HG03066 (cell line): ENCODE results near the gene LCE3A.
"Not testable (repeated sequence)": the region's sequence is repeated elsewhere in the genome, so short reads cannot be mapped to it uniquely, and the experiment has no call there.

Experiments
- ATAC-seq: cut with Tn5 transposase; IDR thresholded peaks from one replicate; pipeline ENCODE4 v1.9.1; 2021; ENCODE audit warnings: low read depth; ENCODE audit not compliant: unreplicated experiment

Gene LCE3A, protein sequence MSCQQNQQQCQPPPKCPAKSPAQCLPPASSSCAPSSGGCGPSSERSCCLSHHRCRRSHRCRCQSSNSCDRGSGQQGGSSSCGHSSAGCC

DNA sequence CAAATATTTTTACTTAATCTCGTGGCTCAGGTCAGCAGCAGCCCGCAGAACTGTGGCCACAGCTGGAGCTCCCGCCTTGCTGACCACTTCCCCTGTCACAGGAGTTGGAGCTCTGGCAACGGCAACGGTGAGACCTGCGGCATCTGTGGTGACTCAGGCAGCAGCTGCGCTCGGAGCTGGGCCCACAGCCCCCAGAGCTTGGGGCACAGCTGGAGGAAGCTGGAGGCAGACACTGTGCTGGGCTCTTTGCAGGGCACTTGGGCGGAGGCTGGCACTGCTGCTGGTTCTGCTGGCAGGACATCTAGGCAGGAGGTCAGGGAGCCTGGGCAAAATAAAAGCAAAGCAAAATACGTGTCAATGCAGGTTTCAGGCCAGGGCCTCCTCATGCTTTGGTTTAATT is at the start of gene LCE3A:
Gene LCE3A, minus strand, starts transcription at position 301 of the 400 bp plus-strand sequence. Its CDS starts 0 bp downstream, at position 301.
- ATAC-seq = no peak

DNA sequence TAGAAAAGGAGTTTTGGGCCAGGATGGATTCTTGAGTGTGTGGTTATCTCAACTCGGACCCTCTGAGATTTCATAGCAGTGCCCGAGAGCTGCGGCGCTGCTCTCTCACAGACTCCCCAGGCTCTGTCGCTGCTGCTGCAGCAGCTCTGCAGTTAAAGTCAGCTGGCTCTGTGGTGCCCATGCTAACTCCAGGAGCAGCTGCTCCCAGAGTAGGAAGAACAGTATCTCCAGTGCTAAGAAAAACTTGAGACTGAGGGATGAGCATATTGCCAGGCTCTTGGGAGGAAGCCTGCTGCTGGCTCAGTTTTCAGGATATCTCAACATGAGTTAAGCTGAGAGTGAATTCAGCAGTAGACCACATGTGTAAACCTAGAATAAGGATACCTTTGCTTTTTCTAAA is 44.7 kb upstream of the LCE3A start:
- no peak for ATAC-seq

DNA sequence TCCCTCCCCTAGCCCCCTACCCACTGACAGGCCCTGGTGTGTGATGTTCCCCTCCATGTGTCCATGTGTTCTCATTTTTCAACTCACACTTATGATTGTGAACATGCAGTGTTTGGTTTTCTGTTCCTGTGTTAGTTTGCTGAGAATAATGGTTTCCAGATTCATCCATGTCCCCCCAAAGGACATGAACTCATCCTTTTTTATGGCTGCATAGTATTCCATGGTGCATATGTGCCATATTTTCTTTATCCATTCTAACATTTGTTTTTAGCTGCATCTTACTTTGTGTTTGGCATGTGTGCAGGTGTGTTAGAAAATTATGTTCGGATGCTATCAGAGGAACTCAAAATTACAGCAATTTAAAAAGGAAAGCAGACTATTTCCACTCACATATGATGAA is 43.3 kb upstream of the LCE3A start:
- ATAC-seq = not testable (repeated sequence)

DNA sequence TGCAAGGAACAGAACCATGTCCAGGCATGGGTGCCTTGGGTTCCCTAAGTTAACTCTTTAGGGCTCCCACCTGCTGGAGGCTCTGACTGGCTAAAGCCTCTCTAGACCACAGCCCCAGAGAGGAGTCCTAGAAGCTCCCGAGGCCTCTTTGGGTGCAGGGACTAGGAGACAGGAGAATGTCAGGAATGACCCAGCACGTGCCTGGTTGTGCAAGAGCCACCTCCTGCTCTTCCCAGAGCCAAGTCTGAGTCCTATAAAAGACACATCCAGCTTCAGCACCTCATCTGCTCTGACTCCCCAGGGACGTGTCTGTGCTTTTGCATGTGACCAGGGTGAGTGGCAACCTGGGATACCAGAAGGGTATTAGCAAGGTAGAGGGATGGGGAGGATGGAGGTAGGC is 40.2 kb upstream of the LCE3A start, which contains the start of gene LCE2D:
Gene LCE2D, plus strand, starts transcription at position 283 of the 400 bp plus-strand sequence. CDS start 726 bp downstream, outside the sequence.
- no peak for ATAC-seq

DNA sequence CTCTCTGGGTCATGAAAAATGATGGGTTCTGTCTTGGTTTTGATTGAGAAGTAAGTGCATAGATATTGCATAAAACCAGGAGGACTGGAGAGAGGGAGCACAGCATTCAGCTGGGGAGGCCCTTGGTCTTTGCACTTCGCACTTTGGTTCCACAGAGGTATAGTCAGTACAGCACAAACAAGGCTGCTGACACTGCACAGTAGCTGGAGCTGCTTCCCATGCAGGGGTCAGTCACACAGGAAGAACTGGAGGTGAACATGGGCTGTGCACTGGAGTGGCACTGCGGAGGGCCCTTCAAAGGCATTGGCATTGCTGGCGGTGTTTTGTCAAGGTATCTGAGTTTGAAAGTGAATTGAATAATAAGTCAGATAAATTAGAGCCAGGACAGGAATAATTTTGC is 35.7 kb upstream of the LCE3A start:
- ATAC-seq = no peak

DNA sequence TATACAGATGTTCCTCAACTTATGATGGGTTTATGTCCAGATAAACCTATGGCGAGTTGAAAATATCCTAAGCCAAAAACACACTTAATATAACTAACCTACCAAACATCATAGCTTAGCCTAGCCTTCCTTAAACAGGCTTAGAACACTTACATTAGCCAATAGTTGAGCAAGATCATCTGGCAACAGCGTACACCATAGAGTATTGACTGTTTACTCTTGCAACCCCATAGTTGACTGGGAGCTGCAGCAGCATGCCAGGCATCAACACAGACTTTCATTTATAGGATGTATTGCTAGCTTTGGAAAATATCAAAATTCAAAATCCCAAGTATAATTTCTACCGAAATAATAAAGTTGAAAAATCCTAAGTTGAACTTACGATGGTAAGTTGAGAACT is 34.8 kb upstream of the LCE3A start:
- ATAC-seq = no peak

DNA sequence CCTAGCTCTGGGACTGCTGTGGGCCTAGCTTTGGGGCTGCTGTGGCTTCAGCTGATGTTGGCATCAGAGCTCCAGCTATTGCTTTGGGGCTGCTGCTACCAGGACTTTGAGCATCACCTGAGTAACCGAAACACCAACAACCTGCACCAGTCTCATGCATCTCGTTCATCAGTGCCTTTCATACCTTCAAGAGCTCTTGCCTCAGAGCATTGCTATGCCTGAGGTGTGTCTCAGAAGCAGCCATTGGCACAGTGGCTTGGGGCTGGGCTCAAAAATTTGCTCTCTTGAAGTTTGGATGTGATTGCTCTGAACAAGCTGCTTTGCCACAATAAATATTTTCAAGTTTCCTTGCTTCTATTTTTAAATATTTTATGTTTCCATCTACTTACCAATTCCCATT is 33.6 kb upstream of the LCE3A start:
- no peak for ATAC-seq

DNA sequence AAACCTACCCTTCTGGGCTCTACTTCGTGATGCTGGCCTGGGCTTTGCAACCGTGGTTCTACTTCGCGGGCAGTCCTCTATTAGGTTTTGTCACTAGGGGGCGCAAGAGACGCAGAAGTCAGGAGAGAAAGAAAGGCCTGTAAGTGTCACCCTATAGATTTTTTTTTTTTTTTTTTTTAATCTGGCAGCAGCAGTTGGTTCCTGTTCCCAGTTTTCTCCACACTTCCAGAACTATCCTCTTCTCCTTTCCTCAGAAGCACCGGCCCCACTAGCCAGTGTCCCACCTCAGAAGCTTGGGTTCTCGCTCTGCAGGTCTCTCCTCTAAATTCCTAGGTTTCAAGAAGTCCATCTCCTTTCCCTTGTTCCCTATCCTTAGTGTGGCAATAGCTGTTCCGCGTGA is 31.2 kb upstream of the LCE3A start:
- ATAC-seq = no peak

DNA sequence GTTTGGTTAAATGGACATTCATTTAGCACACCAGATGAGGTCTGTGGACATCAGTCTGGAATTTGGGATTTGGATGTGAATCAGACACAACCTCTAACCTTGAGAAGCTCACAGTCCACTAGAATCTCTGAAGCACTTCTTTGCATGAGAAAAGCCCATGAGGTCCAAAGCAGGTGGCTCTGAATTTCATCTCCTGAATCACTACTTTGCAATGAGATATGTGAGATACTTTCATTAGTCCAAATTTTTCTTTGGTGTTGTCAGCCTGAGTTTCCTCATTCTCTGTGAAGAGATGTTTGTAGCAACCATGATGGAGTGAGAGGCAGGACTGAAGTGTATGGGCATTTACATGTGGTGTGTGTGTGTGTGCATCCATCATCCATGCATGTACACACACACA is 23.8 kb upstream of the LCE3A start:
- no peak for ATAC-seq

DNA sequence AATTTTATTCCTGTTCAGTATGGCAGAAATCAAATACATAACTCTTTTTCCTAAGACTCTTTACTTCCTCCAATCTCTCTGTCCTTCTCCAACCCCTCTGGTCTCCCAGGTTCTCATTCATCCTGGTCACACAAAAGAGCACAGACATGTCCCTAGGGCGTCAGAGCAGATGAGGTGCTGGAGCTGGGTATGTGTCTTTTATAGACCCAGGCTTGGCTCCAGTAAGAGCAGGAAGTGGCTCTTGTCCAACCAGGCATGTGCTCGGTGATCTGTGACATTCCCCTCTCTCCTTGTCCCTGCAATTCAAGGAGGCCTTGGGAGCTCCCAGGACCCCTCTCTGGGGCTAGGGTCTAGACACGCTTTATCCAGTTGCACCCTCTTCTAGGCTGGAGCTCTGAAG is 22.2 kb upstream of the LCE3A start:
- no peak for ATAC-seq

DNA sequence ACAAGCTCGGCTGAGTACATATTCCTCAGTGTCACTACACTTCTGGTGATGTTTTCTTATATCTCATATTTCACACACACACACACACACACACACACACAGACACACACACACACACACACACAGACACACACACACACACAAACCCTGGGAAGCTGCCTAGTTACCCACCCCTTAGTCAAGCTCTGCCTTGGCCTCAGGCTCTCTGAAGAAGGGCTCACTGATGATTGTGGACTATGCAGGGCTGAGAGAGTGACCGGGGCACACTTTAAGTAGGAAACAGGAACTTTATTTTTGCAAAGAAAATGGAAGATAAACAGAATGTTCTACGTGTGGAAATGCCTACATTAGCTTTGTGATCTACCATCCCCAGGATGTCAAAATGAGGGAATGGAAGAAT is 21.0 kb upstream of the LCE3A start:
- ATAC-seq = no peak

DNA sequence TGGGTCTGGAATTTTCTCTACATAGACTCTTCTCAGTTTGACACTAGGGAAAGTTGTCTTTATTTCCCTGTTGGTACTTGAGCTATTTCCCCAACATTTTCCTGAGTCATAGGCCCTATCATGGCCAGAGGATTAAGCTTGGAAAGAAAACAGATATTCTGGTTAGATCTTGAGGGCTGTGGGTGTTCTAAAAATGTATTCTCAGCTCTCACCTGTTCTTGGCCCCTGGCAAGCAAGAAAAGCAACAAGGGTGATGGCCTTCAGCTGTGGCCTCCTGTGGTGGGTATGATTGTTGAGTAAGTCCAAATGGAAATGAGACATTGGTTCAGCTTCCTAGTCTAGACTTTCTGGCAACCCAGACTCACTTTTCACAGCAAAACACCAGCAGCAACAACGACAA is 17.4 kb upstream of the LCE3A start:
- no peak for ATAC-seq

DNA sequence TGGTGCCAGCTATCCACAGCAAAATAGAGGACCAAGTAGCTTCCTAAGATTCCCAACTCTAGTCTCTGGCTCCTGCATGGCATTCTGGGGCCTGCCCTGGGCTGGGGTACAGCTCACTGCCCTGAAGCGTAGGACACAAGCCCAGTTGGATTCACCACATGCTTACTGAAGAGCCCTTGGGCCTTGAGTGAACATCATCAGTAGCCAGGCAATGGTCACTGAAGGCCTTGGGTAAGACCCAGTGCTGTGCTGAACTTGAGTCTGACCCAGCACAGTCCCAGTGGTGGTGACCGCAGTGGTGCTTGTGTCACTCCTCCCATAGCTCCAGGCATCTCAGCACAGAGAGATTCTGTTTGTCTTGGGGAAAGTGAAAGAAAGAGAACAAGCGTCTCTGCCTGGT is 7.7 kb upstream of the LCE3A start:
- no peak for ATAC-seq

DNA sequence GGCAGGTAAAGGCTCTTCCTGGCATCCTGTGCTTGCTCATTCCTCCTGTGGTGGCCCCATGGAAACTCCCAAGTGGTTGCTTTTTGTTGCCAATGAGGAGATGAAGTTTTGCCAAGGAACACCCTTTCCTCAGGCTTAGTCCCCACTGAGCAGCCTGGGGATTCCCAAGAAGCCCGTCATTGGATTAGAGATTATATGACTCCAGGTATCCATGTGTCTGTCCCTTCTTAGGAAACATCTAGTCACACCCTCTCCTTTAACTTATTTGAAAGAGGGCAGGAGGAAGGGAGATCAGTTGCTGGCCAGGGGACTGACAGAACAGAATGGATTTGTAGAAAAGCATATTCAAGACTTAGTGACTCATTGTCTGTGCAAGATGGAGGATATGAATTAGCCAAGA is 3.8 kb upstream of the LCE3A start:
- ATAC-seq = no peak

DNA sequence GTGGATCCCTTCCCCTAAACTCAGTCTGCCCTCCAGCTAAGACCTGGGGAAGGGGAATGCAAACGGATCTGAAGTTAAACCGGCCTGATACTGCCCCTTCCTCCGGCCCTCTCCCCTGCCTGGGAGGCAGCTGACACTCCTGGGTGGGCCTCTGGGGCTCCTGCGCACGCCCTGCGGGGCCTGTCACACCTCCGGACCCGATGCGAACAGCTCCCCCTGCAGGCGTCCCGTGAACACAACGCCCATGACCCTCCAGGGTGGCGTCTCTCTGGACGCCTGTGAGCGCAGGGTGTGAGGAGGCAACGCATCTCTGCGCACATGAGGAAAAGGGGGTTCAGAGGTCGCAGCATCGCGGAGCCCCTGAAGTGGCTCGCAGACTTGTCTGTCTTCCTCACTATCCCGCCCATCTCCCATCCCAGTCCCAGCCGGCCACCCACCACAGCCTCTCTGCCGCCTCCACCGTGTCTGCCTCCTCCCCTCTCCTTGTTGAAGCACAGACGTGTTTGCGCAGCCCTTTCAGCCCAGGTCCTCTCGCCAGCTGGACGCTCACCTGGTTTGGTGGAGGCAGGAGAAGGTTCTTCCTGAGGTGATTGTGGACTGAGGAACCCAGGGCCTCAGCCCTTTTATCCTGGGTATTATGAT is 421 bp upstream of the LCE3A start:
- no peak for ATAC-seq

DNA sequence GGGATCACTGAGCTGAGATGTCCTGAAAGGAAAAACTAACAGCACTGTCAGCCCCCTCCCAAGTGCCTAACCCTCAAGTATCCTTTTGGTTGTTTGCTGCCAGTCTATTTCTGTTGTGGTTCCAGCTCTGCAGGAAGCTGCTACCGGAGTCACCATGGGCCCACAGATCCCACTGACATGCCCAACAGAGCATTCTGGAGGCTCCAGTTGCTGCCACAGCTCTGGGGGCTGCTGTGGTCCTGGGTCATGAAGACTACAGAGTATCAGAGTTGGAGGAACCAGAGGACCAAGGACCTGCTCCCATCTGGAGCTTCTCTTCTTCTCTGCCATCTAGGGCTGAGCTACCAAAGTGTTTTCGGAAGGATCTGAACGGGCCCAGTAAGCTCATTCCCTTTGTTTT is 910 bp downstream of the LCE3A start:
- no peak for ATAC-seq

DNA sequence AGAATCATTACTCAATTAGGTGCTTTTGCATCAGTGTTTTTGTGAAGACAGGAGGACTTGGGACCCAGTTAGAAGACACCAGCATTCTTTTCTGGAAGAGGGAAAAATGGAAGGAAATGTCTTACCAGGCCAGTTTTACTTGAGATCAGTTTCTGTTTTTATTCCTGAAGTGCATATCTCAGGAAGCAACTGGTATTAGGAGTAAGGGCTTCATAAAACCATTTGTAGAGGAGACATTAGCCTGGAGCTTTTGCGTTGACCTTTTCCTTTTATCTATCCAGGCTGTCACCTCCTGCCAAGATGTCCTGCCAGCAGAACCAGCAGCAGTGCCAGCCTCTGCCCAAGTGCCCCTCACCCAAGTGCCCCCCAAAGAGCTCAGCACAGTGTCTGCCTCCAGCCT is 9.4 kb downstream of the LCE3A start, which contains the start of gene LCE3B:
Gene LCE3B, plus strand, starts transcription at position 301 of the 400 bp plus-strand sequence. Its CDS starts 0 bp downstream, at position 301.
- no peak for ATAC-seq

DNA sequence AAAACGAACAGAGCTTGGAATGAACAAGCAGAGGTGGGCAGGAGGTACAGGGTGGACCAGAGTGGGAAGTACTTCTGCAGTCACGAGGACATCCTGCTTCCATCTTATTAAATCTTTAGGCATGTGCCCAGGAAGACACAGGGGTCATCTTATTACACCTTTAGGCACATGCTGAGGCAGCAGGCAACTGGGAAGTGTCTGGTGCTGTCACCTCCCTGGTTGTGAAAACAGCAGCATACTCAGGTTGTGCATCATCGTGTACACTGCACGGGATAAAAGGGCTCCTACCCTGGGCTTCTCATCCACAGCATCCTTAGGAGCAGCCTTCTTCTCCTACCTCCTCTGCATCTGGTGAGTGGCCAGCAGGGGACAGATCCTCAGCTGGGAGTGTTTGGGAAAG is 23.0 kb downstream of the LCE3A start, which contains the start of gene LCE3C:
Gene LCE3C, plus strand, starts transcription at position 301 of the 400 bp plus-strand sequence. CDS start 498 bp downstream, outside the sequence.
- ATAC-seq = no peak

DNA sequence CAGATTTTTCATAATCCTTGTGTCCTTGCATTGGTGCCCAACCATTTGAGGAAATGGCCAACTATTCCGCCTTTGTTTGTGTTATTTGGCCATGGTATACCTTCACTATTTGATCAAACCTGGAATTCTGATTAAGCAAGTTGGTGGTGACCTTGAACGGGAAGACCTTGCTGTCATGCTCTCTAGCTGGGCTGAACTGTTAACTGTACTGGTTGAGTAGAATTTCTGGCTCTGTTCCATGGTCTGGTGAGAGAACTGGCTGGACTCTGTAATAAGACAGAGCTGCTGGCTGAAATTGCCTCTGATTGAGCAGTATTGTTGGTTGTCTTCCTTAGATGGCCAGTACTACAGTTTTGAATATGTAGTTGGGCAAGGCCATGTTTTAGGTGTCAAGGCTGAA is 25.9 kb downstream of the LCE3A start:
- no peak for ATAC-seq

DNA sequence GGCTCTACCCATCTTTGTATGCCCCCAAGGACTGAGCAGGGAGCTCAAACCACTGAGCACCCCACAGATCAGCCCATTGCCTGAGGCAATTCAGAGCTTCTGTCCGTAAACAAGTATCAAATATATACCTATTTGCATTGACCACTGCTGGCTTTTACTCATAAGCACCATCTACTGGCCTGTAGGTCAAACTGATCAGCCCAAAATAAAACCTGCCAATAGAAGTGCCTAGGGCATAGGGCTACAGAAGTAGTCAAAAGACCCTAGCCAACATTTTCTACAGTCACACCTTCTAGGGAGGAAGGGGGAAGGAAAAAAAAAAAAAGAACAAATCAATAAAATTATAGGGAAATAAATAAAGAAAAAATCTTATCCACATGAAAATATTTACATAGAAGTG is 37.3 kb downstream of the LCE3A start:
- no peak for ATAC-seq

DNA sequence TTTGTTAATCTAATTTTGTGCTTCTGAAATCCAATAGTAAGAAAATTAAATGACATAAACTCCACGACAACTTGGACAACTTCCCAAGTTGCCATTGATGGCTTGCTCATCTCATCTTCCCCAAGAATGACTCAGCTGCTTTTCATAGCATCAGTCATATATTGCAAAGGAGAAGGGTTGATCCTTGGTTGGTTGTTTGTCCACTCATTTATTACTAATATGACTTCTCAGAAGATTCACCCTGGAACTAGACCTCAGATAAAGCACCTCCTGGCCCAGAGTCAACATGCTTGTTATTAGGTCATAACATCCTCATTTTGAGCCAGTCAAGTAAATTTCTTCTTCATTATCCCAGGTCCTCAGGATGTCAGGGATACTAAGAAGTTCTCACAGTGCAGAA is 40.3 kb downstream of the LCE3A start:
- no peak for ATAC-seq

DNA sequence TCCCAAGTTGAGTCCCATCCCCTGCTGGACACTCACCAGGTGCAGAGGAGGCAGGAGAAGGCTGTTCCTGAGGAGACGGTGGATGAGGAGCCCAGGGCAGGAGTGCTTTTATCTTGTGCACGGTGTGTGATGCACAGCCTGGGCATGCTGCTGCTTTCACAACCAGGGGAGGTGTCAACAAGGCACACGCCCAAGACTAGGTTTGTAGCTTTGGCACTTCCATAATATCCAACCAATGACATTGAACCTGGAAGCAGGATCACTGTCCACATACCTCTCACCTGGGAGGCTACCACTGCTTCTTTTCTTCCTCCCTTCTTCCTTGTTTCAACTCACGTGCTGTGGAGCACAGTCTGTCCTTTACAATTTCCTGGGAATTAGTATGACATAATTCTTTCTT is 42.5 kb downstream of the LCE3A start, which contains the start of gene LCE3D:
Gene LCE3D, minus strand, starts transcription at position 84 of the 400 bp plus-strand sequence. CDS start 580 bp downstream, outside the sequence.
- ATAC-seq = no peak
